Neural cell (in vitro differentiated cells): ENCODE data around the gene SCG5. TPM values are rescaled to one million over a fixed set of nuclear protein-coding genes. Genes with fewer than 3 reads are reported as not detected.

ENCODE experiments used
- H2AFZ ChIP-seq: fragments of 200-600, 300-800 bp; sonication (generic), shearing (Covaris generic); 2 replicates; pipeline ENCODE4 v1.6.0; 2014; ENCODE audit warnings: low read depth, mild to moderate bottlenecking, antibody characterized with exemption, low read length, moderate library complexity
- H3F3A ChIP-seq: fragments of 200-600 bp; shearing (Covaris generic); 2 replicates; pipeline ENCODE4 v1.6.1; 2016; ENCODE audit warnings: mild to moderate bottlenecking, moderate library complexity, mixed read lengths, antibody characterized with exemption, low read length; ENCODE audit not compliant: insufficient read depth, poor library complexity, severe bottlenecking
- H3K27ac ChIP-seq: fragments of 200-600, 300-800 bp; sonication (generic), shearing (Covaris generic); 2 replicates; pipeline ENCODE4 v1.5.1; 2014; ENCODE audit warnings: mild to moderate bottlenecking, low read length, moderate library complexity
- H3K27me3 ChIP-seq: fragments of 300-800, 200-600 bp; sonication (generic), shearing (Covaris generic); 2 replicates; pipeline ENCODE4 v1.6.0; 2014; ENCODE audit warnings: mild to moderate bottlenecking, low read depth, low read length, moderate library complexity; ENCODE audit not compliant: insufficient read depth
- H3K36me3 ChIP-seq: fragments of 300-800, 200-600 bp; sonication (generic), shearing (Covaris generic); 2 replicates; pipeline ENCODE4 v1.5.1; 2014; ENCODE audit warnings: mild to moderate bottlenecking, antibody characterized with exemption, low read length, moderate library complexity; ENCODE audit not compliant: insufficient read depth
- H3K4me2 ChIP-seq: fragments of 300-800, 200-600 bp; sonication (generic), shearing (Covaris generic); 2 replicates; pipeline ENCODE4 v1.6.0; 2014; ENCODE audit warnings: mild to moderate bottlenecking, low read length
- H3K4me3 ChIP-seq: fragments of 300-800, 200-600 bp; sonication (generic), shearing (Covaris generic); 2 replicates; pipeline ENCODE4 v1.5.1; 2014; ENCODE audit warnings: mild to moderate bottlenecking, low read length, moderate library complexity
- H3K79me2 ChIP-seq: fragments of 200-600 bp; shearing (Covaris generic); replicated peaks from 2 replicates; pipeline ENCODE4 v1.6.0; 2014; ENCODE audit warnings: mild to moderate bottlenecking, low read length, moderate library complexity; ENCODE audit not compliant: insufficient read depth
- H3K9ac ChIP-seq: fragments of 300-800, 200-600 bp; sonication (generic), shearing (Covaris generic); 2 replicates; pipeline ENCODE4 v1.6.1; 2016; ENCODE audit warnings: mild to moderate bottlenecking, low read length, mixed read lengths
- H3K9me2 ChIP-seq: fragments of 200-600 bp; shearing (Covaris generic); 2 replicates; pipeline ENCODE4 v1.6.1; 2016; ENCODE audit warnings: mild to moderate bottlenecking, low read length, mixed read lengths; ENCODE audit not compliant: insufficient read depth
- H3K9me3 ChIP-seq: fragments of 200-600, 300-800 bp; sonication (generic), shearing (Covaris generic); 2 replicates; pipeline ENCODE4 v1.6.1; 2016; ENCODE audit warnings: mild to moderate bottlenecking, mixed run types, low read length, moderate library complexity, mixed read lengths
- H4K20me1 ChIP-seq: fragments of 200-600 bp; shearing (Covaris generic); 2 replicates; pipeline ENCODE4 v1.6.1; 2016; ENCODE audit warnings: mild to moderate bottlenecking, mixed run types; ENCODE audit not compliant: insufficient read depth
- EP300 ChIP-seq: fragments of 450-650 bp; conservative IDR thresholded peaks from 2 replicates; pipeline ENCODE4 v1.6.1; 2014; ENCODE audit warnings: antibody characterized with exemption, mild to moderate bottlenecking, moderate library complexity; ENCODE audit not compliant: poor library complexity, severe bottlenecking
- EZH2 ChIP-seq: fragments of 200-600, 300-800 bp; shearing (Covaris generic), sonication (generic); IDR thresholded peaks from 2 replicates; pipeline ENCODE4 v1.6.1; 2014; ENCODE audit warnings: antibody characterized with exemption, low read length, borderline replicate concordance, mild to moderate bottlenecking; ENCODE audit not compliant: insufficient read depth, poor library complexity, severe bottlenecking
- MXI1 ChIP-seq: fragments of 450-650 bp; conservative IDR thresholded peaks from 2 replicates; pipeline ENCODE4 v1.6.1; 2014; ENCODE audit warnings: antibody characterized with exemption, mild to moderate bottlenecking; ENCODE audit not compliant: poor library complexity, severe bottlenecking
- POLR2AphosphoS5 ChIP-seq: IDR thresholded peaks from 2 replicates; pipeline ENCODE4 v1.6.1; 2012
- RAD21 ChIP-seq: fragments of 450-650 bp; conservative IDR thresholded peaks from 2 replicates; pipeline ENCODE4 v1.6.1; 2014; ENCODE audit warnings: antibody characterized with exemption, mild to moderate bottlenecking, moderate library complexity
- SMC3 ChIP-seq: fragments of 450-650 bp; conservative IDR thresholded peaks from 2 replicates; pipeline ENCODE4 v1.6.1; 2014; ENCODE audit warnings: antibody characterized with exemption, mild to moderate bottlenecking, moderate library complexity; ENCODE audit not compliant: poor library complexity
- TAF1 ChIP-seq: IDR thresholded peaks from 2 replicates; pipeline ENCODE4 v1.6.1; 2012; ENCODE audit warnings: low read depth
- polyA plus RNA-seq: library from polyadenylated mRNA; depleted of rRNA; stranded (reverse); fragments of >200 nt; gene quantifications from 2 replicates; pipeline ENCODE4 v1.2.3, GENCODE V29; 2014
- TF ChIP-seq, protein P1 (sequence below): IDR thresholded peaks from 2 replicates; pipeline ENCODE4 v1.6.1; 2012; ENCODE audit warnings: borderline replicate concordance
- TF ChIP-seq, protein P2 (sequence below): fragments of 450-650 bp; IDR thresholded peaks from 2 replicates; pipeline ENCODE4 v1.5.1; 2014; ENCODE audit warnings: antibody characterized with exemption, mild to moderate bottlenecking, moderate library complexity; ENCODE audit not compliant: poor library complexity, severe bottlenecking

The SCG5 gene
- polyA plus RNA-seq, 1 donor from 2014 or later: 116 TPM

DNA sequence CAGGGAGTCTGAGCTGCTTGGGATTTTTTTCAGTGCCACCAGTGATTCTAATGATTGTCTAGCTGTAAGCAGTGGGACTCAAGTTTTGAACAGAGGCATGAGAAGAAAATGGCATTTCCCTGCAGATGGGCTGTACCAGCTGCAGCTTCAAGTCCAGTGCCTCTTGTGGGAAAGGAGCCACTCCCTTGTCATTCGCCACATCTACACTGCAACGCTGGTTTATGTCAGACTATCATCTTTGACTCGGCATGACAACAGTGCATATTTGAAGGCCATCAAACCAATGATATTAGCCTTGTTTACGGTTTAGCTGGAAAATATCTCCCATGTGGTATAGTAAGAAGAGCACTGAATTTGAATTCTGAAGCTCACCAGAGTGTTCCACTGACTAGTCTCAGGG lies 22.2 kb downstream of the SCG5 start:
- H3K9me3 ChIP-seq: no peaks in the 10 kb centered on the region
- no peak overlapping the region for H3K27ac ChIP-seq
- H3K4me2 ChIP-seq: no peak overlapping the region
- no peaks in the 10 kb centered on the region for H3F3A ChIP-seq
- H2AFZ ChIP-seq: no peak overlapping the region
- no peaks in the 10 kb centered on the region for H3K79me2 ChIP-seq
- H3K4me3 ChIP-seq: no peak overlapping the region
- H3K36me3 ChIP-seq: no peaks in the 10 kb centered on the region
- H3K27me3 ChIP-seq: no peaks in the 10 kb centered on the region
- no peak overlapping the region for H3K9ac ChIP-seq
- H4K20me1 ChIP-seq: no peaks in the 10 kb centered on the region
- TF ChIP-seq MXI1 (no peak), EP300 (no peak)
- no peaks in the 10 kb centered on the region for H3K9me2 ChIP-seq

DNA sequence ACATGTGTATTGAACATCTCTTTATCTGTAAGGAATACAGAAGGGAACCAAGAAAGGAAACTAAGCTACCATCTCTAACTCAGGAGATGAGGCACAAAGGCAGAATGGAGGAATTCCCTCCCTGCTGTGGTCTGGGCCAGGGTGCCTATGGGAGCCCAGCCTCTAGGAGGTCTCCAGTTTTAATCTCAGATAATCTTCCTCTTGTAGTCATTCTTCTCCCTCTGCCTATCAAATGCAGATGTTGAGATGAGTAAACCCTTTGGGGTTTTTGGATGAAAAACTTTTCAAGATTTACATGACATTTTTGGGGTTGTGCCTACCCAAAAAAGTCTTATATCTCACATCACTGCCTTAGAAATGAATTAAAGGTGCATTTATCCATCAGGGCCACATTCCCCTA lies 23.3 kb downstream of the SCG5 start:
- Histone ChIP-seq H3K4me2 (no peak overlapping the region), H3K9me2 (no peaks in the 10 kb centered on the region), H3K27me3 (no peaks in the 10 kb centered on the region), H3F3A (no peaks in the 10 kb centered on the region), H3K79me2 (no peaks in the 10 kb centered on the region), H3K4me3 (no peak overlapping the region), H3K9ac (no peak overlapping the region), H3K36me3 (no peaks in the 10 kb centered on the region), H3K9me3 (no peaks in the 10 kb centered on the region), H3K27ac (no peak overlapping the region), H4K20me1 (no peaks in the 10 kb centered on the region), H2AFZ (no peak overlapping the region)
- TF ChIP-seq MXI1 (no peak), SMC3 (no peak), POLR2AphosphoS5 (no peak), RAD21 (no peak), TAF1 (no peak), EZH2 (no peak), EP300 (no peak)
- TF ChIP-seq, protein P1, sequence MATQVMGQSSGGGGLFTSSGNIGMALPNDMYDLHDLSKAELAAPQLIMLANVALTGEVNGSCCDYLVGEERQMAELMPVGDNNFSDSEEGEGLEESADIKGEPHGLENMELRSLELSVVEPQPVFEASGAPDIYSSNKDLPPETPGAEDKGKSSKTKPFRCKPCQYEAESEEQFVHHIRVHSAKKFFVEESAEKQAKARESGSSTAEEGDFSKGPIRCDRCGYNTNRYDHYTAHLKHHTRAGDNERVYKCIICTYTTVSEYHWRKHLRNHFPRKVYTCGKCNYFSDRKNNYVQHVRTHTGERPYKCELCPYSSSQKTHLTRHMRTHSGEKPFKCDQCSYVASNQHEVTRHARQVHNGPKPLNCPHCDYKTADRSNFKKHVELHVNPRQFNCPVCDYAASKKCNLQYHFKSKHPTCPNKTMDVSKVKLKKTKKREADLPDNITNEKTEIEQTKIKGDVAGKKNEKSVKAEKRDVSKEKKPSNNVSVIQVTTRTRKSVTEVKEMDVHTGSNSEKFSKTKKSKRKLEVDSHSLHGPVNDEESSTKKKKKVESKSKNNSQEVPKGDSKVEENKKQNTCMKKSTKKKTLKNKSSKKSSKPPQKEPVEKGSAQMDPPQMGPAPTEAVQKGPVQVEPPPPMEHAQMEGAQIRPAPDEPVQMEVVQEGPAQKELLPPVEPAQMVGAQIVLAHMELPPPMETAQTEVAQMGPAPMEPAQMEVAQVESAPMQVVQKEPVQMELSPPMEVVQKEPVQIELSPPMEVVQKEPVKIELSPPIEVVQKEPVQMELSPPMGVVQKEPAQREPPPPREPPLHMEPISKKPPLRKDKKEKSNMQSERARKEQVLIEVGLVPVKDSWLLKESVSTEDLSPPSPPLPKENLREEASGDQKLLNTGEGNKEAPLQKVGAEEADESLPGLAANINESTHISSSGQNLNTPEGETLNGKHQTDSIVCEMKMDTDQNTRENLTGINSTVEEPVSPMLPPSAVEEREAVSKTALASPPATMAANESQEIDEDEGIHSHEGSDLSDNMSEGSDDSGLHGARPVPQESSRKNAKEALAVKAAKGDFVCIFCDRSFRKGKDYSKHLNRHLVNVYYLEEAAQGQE: no peak
- TF ChIP-seq, protein P2, sequence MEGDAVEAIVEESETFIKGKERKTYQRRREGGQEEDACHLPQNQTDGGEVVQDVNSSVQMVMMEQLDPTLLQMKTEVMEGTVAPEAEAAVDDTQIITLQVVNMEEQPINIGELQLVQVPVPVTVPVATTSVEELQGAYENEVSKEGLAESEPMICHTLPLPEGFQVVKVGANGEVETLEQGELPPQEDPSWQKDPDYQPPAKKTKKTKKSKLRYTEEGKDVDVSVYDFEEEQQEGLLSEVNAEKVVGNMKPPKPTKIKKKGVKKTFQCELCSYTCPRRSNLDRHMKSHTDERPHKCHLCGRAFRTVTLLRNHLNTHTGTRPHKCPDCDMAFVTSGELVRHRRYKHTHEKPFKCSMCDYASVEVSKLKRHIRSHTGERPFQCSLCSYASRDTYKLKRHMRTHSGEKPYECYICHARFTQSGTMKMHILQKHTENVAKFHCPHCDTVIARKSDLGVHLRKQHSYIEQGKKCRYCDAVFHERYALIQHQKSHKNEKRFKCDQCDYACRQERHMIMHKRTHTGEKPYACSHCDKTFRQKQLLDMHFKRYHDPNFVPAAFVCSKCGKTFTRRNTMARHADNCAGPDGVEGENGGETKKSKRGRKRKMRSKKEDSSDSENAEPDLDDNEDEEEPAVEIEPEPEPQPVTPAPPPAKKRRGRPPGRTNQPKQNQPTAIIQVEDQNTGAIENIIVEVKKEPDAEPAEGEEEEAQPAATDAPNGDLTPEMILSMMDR: no peak

DNA sequence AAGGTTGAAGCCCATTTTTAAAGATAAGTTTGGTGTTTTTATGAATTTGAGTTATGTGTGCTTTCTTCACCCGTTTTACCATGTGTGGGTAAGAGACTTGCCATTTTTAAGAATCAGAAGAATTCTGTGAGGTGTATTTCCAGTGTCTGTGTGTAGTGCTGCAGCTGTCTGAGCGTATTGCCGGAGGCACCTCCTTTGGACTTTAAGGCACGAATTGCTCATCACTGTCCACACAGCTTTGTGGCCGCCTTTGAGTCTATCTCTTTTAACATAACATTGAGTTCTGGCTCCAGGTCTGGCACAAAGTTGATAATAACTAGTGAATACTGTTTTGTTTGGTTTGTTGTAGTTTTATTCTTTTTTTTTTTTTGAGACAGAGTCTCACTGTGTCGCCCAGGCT lies 25.8 kb downstream of the SCG5 start:
- H3K27ac ChIP-seq: no peak overlapping the region
- H3K9me2 ChIP-seq: no peaks in the 10 kb centered on the region
- H2AFZ ChIP-seq: no peak overlapping the region
- H4K20me1 ChIP-seq: no peaks in the 10 kb centered on the region
- H3K4me3 ChIP-seq: no peak overlapping the region
- H3F3A ChIP-seq: no peaks in the 10 kb centered on the region
- no peak overlapping the region for H3K9ac ChIP-seq
- H3K9me3 ChIP-seq: no peaks in the 10 kb centered on the region
- H3K27me3 ChIP-seq: no peaks in the 10 kb centered on the region
- no peaks in the 10 kb centered on the region for H3K36me3 ChIP-seq
- TF ChIP-seq SMC3 (no peak), EZH2 (no peak)
- H3K4me2 ChIP-seq: no peak overlapping the region
- no peaks in the 10 kb centered on the region for H3K79me2 ChIP-seq
